Aorta (tissue), 4 donors: ENCODE results near the gene FZD8. TPM values are rescaled to one million over a fixed set of nuclear protein-coding genes. Genes with fewer than 3 reads are reported as not detected.

Experiments
- polyA plus RNA-seq, 2 donors: library from polyadenylated mRNA; stranded (reverse); fragments of 200-250 nt; gene quantifications; one replicate each; pipeline ENCODE4 v1.2.3, GENCODE V29; 2013
- total RNA-seq, 2 donors: library from RNA; stranded (reverse); fragmentation: NEBNext Ultra II Directional; extraction: Animal tissue kit (Norgen Biotek cat#: 25700); gene quantifications; one replicate each; pipeline ENCODE4 v1.2.1, GENCODE V29; 2021
- donor health status: healthy with polysubstance abuse.
- donor health status: Bipolar disorder and iron deficiency.
- donor health status: DM: no; HTN: no; CAD: no.
- donor health status: DM: yes; HTN: yes; CAD: no.

Gene FZD8
- total and polyA plus RNA-seq, 4 donors, result 0.50 to 28.6 (median 8.7) TPM

Other genes with a start within 250 kb of the FZD8 start
- not detected for gene GJD4, start 37.0 kb downstream of the FZD8 start, total RNA-seq
- not detected for gene GJD4, start 37.0 kb downstream of the FZD8 start, polyA plus RNA-seq